Thyroid gland (tissue), 4 donors: ENCODE results near the gene GATA6. TPM values are rescaled to one million over a fixed set of nuclear protein-coding genes. Genes with fewer than 3 reads are reported as not detected.

Source experiments
- DNase-seq, 2 donors: peaks; one replicate each; pipeline ENCODE4 v3.0.0-alpha.2; 2019
- H3K27ac ChIP-seq, 3 donors: fragments of 200-600 bp; sonication (generic); 1 replicate in 2 of 3; 2 replicates in 1 of 3; pipeline ENCODE4 v1.5.1; 2016 to 2019; ENCODE audit warnings: mild to moderate bottlenecking in 1 of 3, moderate library complexity in 1 of 3
- H3K27me3 ChIP-seq: fragments of 200-600 bp; sonication (generic); one replicate; pipeline ENCODE4 v1.5.1; 2019
- H3K36me3 ChIP-seq, 2 donors: fragments of 200-600 bp; sonication (generic); one replicate each; pipeline ENCODE4 v1.5.1; 2016 to 2019
- H3K4me1 ChIP-seq, 2 donors: fragments of 200-600 bp; sonication (generic); one replicate each; pipeline ENCODE4 v1.5.1; 2017 to 2019
- H3K4me3 ChIP-seq, 3 donors: fragments of 200-600 bp; sonication (generic); replicated peaks in 1 of 3; 1 replicate in 2 of 3; 2 replicates in 1 of 3; pipeline ENCODE4 v1.5.1; 2016; ENCODE audit warnings: mild to moderate bottlenecking in 1 of 3
- H3K9me3 ChIP-seq: fragments of 200-600 bp; sonication (generic); one replicate; pipeline ENCODE4 v1.5.1; 2017
- CTCF ChIP-seq, 6 experiments: fragments of 200-600 bp in 3 of 6; fragments of 450-650 bp in 3 of 6; sonication (generic) in 3 of 6; IDR thresholded peaks; one replicate each; pipeline ENCODE4 v1.5.1; 2016 to 2019; ENCODE audit warnings: antibody characterized with exemption in 6 of 6, mild to moderate bottlenecking in 2 of 6, inconsistent platforms in 1 of 6, moderate library complexity in 1 of 6
- POLR2A ChIP-seq, 2 donors: fragments of 450-650 bp; IDR thresholded peaks; one replicate each; pipeline ENCODE4 v1.6.1; 2017; ENCODE audit warnings: antibody characterized with exemption in 2 of 2, mild to moderate bottlenecking in 2 of 2, moderate library complexity in 1 of 2
- WGBS, 2 donors: methylation state at CpG; one replicate each; pipeline ENCODE4 v1.1.5; 2017; 5-methylcytosine and 5-hydroxymethylcytosine counted together
- intact Hi-C: fragments of 100-400 bp; cut with DNase I; formaldehyde crosslinking; loops from one replicate; pipeline ENCODE4 v1.15.1; 2023
- total RNA-seq, 4 donors: library from RNA; depleted of rRNA; stranded (reverse); fragments of >200 nt; gene quantifications; one replicate each; pipeline ENCODE4 v1.2.3, GENCODE V29; 2016

GATA6 gene
- total RNA-seq, 4 donors from 2014 or later, result 8.5 to 18.9 (median 15.1) TPM

GRCh38 chr18:22170421-22171257 lies 1.2 kb downstream of the GATA6 start:
- intact Hi-C loops, result loop anchor here (5.0 to 10.0 kb wide), 2 partner anchors 184 to 387 kb away; no protein-coding TSS in a partner anchor
- peak overlapping the region; percentile 87 to 97 (median 95) for H3K27ac ChIP-seq
- peak overlapping the region; percentile 74 to 99 (median 87) for H3K4me3 ChIP-seq
- peaks cover 28% of the 10 kb centered on the region for H3K27me3 ChIP-seq
- H3K4me1 ChIP-seq, result peaks cover 17 to 31% of the 10 kb centered on the region in 2 donors
- DNase-seq, result peak; percentile 60 to 67
- no peaks in the 10 kb centered on the region for H3K36me3 ChIP-seq
- TF ChIP-seq CTCF (IDR thresholded peaks at IDR 0.05), result no peak
- no peak for TF ChIP-seq POLR2A (IDR thresholded peaks at IDR 0.05)
- 1% methylated on average over 32 to 41 of the region's 66 CpGs for WGBS, 2 donors
- no peaks in the 10 kb centered on the region for H3K9me3 ChIP-seq

- 0 to 9% methylated on average over 7 to 10 of the region's 120 CpGs for WGBS, 2 donors
- intact Hi-C loops, result loop anchor here (5.0 to 10.0 kb wide), 2 partner anchors 183 to 386 kb away; no protein-coding TSS in a partner anchor
- peaks cover 17 to 31% of the 10 kb centered on the region in 2 donors for H3K4me1 ChIP-seq
Measured at GRCh38 chr18:22171258-22172119, 2.1 kb downstream of the GATA6 start.

GRCh38 chr18:22172120-22172582 lies 2.8 kb downstream of the GATA6 start:
- Histone ChIP-seq H3K27me3 (peaks cover 13% of the 10 kb centered on the region), H3K4me1 (peaks cover 17 to 31% of the 10 kb centered on the region in 2 donors), H3K9me3 (no peaks in the 10 kb centered on the region), H3K36me3 (no peaks in the 10 kb centered on the region), H3K27ac (peak overlapping the region; percentile 12 to 73 (median 26)), H3K4me3 (peak overlapping the region in 1 of 3 donors; percentile 9)
- WGBS, 2 donors, result 71 to 83% methylated on average over 23 to 26 of the region's 34 CpGs
- no peak for DNase-seq
- intact Hi-C loops, result loop anchor here (5.0 to 10.0 kb wide), 2 partner anchors 183 to 385 kb away; no protein-coding TSS in a partner anchor
- no peak for TF ChIP-seq CTCF (IDR thresholded peaks at IDR 0.05)
- TF ChIP-seq POLR2A (IDR thresholded peaks at IDR 0.05), result no peak

More at GRCh38 chr18:22171258-22172119, 2.1 kb downstream of the GATA6 start:
- Histone ChIP-seq H3K4me3 (peak overlapping the region; percentile 74 to 99 (median 87)), H3K27ac (peak overlapping the region; percentile 87 to 97 (median 95)), H3K9me3 (no peaks in the 10 kb centered on the region), H3K36me3 (no peaks in the 10 kb centered on the region), H3K27me3 (peaks cover 19% of the 10 kb centered on the region)
- TF ChIP-seq POLR2A (IDR thresholded peaks at IDR 0.05), result no peak
- TF ChIP-seq CTCF (IDR thresholded peaks at IDR 0.05), result no peak
- DNase-seq, result peak in 1 of 2 donors; percentile 18

GRCh38 chr18:22172594-22173049 lies 3.2 kb downstream of the GATA6 start:
- Histone ChIP-seq H3K4me3 (peak overlapping the region in 1 of 3 donors; percentile 9), H3K27ac (peak overlapping the region; percentile 12 to 73 (median 26)), H3K36me3 (no peaks in the 10 kb centered on the region), H3K4me1 (peaks cover 14 to 29% of the 10 kb centered on the region in 2 donors), H3K9me3 (no peaks in the 10 kb centered on the region), H3K27me3 (peaks cover 8% of the 10 kb centered on the region)
- intact Hi-C loops, result loop anchor here (5.0 to 10.0 kb wide), 2 partner anchors 182 to 385 kb away; no protein-coding TSS in a partner anchor
- peak in 1 of 2 donors; percentile 15 for DNase-seq
- 84 to 88% methylated on average over 7 of the region's 7 CpGs for WGBS, 2 donors
- TF ChIP-seq POLR2A (IDR thresholded peaks at IDR 0.05) (no peak), CTCF (IDR thresholded peaks at IDR 0.05) (no peak)
